MCF 10A (cell line): ENCODE measurements around the gene PRLR. TPM values are rescaled to one million over a fixed set of nuclear protein-coding genes. Genes with fewer than 3 reads are reported as not detected.

Source experiments
- BruUV-seq: library from RNA; stranded (reverse); fragments of 400-500 nt; replicated peaks from 2 replicates; lab custom pipeline; 2021; lab: Mats Ljungman, UMichigan
- CTCF ChIA-PET: fragments of 300-600 bp; sonication (Branson Sonifier 250); formaldehyde crosslinking; extraction: SDS; loops from one replicate; lab custom pipeline; 2021; ENCODE audit warnings: antibody characterized with exemption, inconsistent platforms; lab: Yijun Ruan, JAX
- POLR2A ChIA-PET: fragments of 300-600, 350-650 bp; sonication (Branson Sonifier 250); formaldehyde crosslinking; extraction: SDS; loops from one replicate; lab custom pipeline; 2020; ENCODE audit warnings: antibody characterized with exemption, inconsistent platforms; lab: Yijun Ruan, JAX
- DNase-seq: peaks from one replicate; pipeline ENCODE4 v3.0.0-alpha.2; 2018; ENCODE audit not compliant: unreplicated experiment
- H3K27ac Mint-ChIP-seq: one replicate; pipeline ENCODE4 v1.8.0; 2022; ENCODE audit warnings: mild to moderate bottlenecking, low read depth, mixed read lengths; ENCODE audit not compliant: unreplicated experiment
- H3K27me3 Mint-ChIP-seq: one replicate; pipeline ENCODE4 v1.8.0; 2022; ENCODE audit warnings: mixed read lengths; ENCODE audit not compliant: insufficient read depth, unreplicated experiment
- H3K36me3 Mint-ChIP-seq: one replicate; pipeline ENCODE4 v1.8.0; 2022; ENCODE audit warnings: mild to moderate bottlenecking, moderate library complexity, mixed read lengths; ENCODE audit not compliant: insufficient read depth, unreplicated experiment
- H3K4me1 Mint-ChIP-seq: one replicate; pipeline ENCODE4 v1.8.0; 2022; ENCODE audit warnings: mixed read lengths; ENCODE audit not compliant: insufficient read depth, unreplicated experiment
- H3K4me3 Mint-ChIP-seq: one replicate; pipeline ENCODE4 v1.8.0; 2022; ENCODE audit warnings: mild to moderate bottlenecking, moderate library complexity, mixed read lengths; ENCODE audit not compliant: unreplicated experiment
- H3K9me3 Mint-ChIP-seq: one replicate; pipeline ENCODE4 v1.8.0; 2022; ENCODE audit warnings: mixed read lengths; ENCODE audit not compliant: unreplicated experiment
- CTCF ChIP-seq: fragments of 200-600 bp; IDR thresholded peaks from one replicate; pipeline ENCODE4 v1.8.0; 2022; ENCODE audit warnings: antibody characterized with exemption, mild to moderate bottlenecking; ENCODE audit not compliant: unreplicated experiment
- intact Hi-C: fragments of 100-400 bp; cut with micrococcal nuclease; formaldehyde crosslinking; loops from 2 replicates; pipeline ENCODE4 v1.14.1; 2022
- total RNA-seq: library from RNA; stranded (reverse); gene quantifications from 2 replicates; pipeline ENCODE4 v1.2.3, GENCODE V29; 2022

Gene PRLR
- total RNA-seq, 1 experiment from 2014 or later = 0.16 TPM

- Mint-ChIP-seq H3K27me3 (peaks cover 55% of the 10 kb centered on the region), H3K4me3 (no peak overlapping the region), H3K36me3 (no peaks in the 10 kb centered on the region), H3K9me3 (no peaks in the 10 kb centered on the region), H3K4me1 (peaks cover 15% of the 10 kb centered on the region), H3K27ac (no peak overlapping the region)
- intact Hi-C loops = no loop called here
- POLR2A ChIA-PET = interaction anchor here (0.7 kb wide), 1 partner anchor 9 kb away, joined by 4 read pairs; no protein-coding TSS in a partner anchor
- no peak for TF ChIP-seq CTCF
- no peak for DNase-seq
- BruUV-seq = no TSS peak
- CTCF ChIA-PET = interaction anchor here (1.3 kb wide), 1 partner anchor 11 kb away, joined by 4 read pairs; no protein-coding TSS in a partner anchor
These were observed 6.4 kb downstream of the PRLR start for GRCh38 chr5:35223787-35224395.

- no peak for TF ChIP-seq CTCF
- Mint-ChIP-seq H3K4me3 (no peak overlapping the region), H3K9me3 (no peaks in the 10 kb centered on the region), H3K27ac (no peak overlapping the region), H3K4me1 (peaks cover 15% of the 10 kb centered on the region), H3K36me3 (no peaks in the 10 kb centered on the region), H3K27me3 (peaks cover 31% of the 10 kb centered on the region)
- DNase-seq = no peak
- intact Hi-C loops = no loop called here
- CTCF ChIA-PET = interaction anchor here (1.7 kb wide), 1 partner anchor 9 kb away, joined by 5 read pairs; the partner anchor contains the start of gene PRLR
- POLR2A ChIA-PET = no interaction called here
- BruUV-seq = no TSS peak
These were observed 9.3 kb downstream of the PRLR start for GRCh38 chr5:35220967-35221366.

GRCh38 chr5:35218981-35219380 is 11.3 kb downstream of the PRLR start:
- intact Hi-C loops = no loop called here
- Mint-ChIP-seq H3K9me3 (no peaks in the 10 kb centered on the region), H3K4me3 (no peak overlapping the region), H3K27ac (no peak overlapping the region), H3K4me1 (peaks cover 9% of the 10 kb centered on the region), H3K27me3 (peaks cover 17% of the 10 kb centered on the region), H3K36me3 (no peaks in the 10 kb centered on the region)
- no peak for DNase-seq
- CTCF ChIA-PET = no interaction called here
- POLR2A ChIA-PET = no interaction called here
- BruUV-seq = no TSS peak
- TF ChIP-seq CTCF = no peak

- H3K9me3 Mint-ChIP-seq = no peaks in the 10 kb centered on the region
- ChIA-PET CTCF (interaction anchor here (0.6 to 1.9 kb wide), 5 partner anchors 12 to 712 kb away, joined by 3 to 6 read pairs (median 4); partner anchors contain the start of gene PRLR), POLR2A (no interaction called here)
- DNase-seq = no peak
- no peaks in the 10 kb centered on the region for H3K36me3 Mint-ChIP-seq
- no peaks in the 10 kb centered on the region for H3K4me1 Mint-ChIP-seq
- H3K4me3 Mint-ChIP-seq = no peak overlapping the region
- no peak overlapping the region for H3K27ac Mint-ChIP-seq
- intact Hi-C loops = no loop called here
- H3K27me3 Mint-ChIP-seq = peaks cover 14% of the 10 kb centered on the region
- BruUV-seq = no TSS peak
- TF ChIP-seq CTCF = no peak
These were observed 16.2 kb downstream of the PRLR start for GRCh38 chr5:35214051-35214450.
